ENCODE results near the gene CCNB1.

The CCNB1 gene

GRCh38 chr5:69148981-69149675 lies 17.8 kb upstream of the CCNB1 start:
- no peak for ATAC-seq (ENCODE audit: low read depth)
- Histone ChIP-seq H3K4me3 (ENCODE audit: severe bottlenecking) (no peak overlapping the region), H3K36me3 (ENCODE audit: low read depth) (no peaks in the 10 kb centered on the region), H3K27me3 (ENCODE audit: insufficient read depth, poor library complexity, severe bottlenecking) (no peaks in the 10 kb centered on the region), H3K27ac (ENCODE audit: poor library complexity, severe bottlenecking) (no peak overlapping the region), H3K9me3 (ENCODE audit: severe bottlenecking) (no peaks in the 10 kb centered on the region), H3K4me1 (ENCODE audit: insufficient read depth, poor library complexity, severe bottlenecking) (no peaks in the 10 kb centered on the region)
- DNase-seq (ENCODE audit: low spot score) = no peak
- TF ChIP-seq CTCF (IDR thresholded peaks at IDR 0.05; ENCODE audit: poor library complexity, severe bottlenecking) = no peak

- Histone ChIP-seq H3K27ac (ENCODE audit: poor library complexity, severe bottlenecking) (no peak overlapping the region), H3K4me1 (ENCODE audit: insufficient read depth, poor library complexity, severe bottlenecking) (no peaks in the 10 kb centered on the region), H3K4me3 (ENCODE audit: severe bottlenecking) (no peak overlapping the region), H3K9me3 (ENCODE audit: severe bottlenecking) (no peaks in the 10 kb centered on the region), H3K36me3 (ENCODE audit: low read depth) (no peaks in the 10 kb centered on the region), H3K27me3 (ENCODE audit: insufficient read depth, poor library complexity, severe bottlenecking) (no peaks in the 10 kb centered on the region)
- DNase-seq (ENCODE audit: low spot score) (no peak), ATAC-seq (ENCODE audit: low read depth) (no peak)
- TF ChIP-seq CTCF (IDR thresholded peaks at IDR 0.05; ENCODE audit: poor library complexity, severe bottlenecking) = no peak
These were observed 17.3 kb upstream of the CCNB1 start for GRCh38 chr5:69149676-69150010.

GRCh38 chr5:69152731-69153130 lies 14.2 kb upstream of the CCNB1 start:
- no peak for DNase-seq (ENCODE audit: low spot score)
- Histone ChIP-seq H3K4me1 (ENCODE audit: insufficient read depth, poor library complexity, severe bottlenecking) (no peaks in the 10 kb centered on the region), H3K36me3 (ENCODE audit: low read depth) (no peaks in the 10 kb centered on the region), H3K9me3 (ENCODE audit: severe bottlenecking) (no peaks in the 10 kb centered on the region), H3K27me3 (ENCODE audit: insufficient read depth, poor library complexity, severe bottlenecking) (no peaks in the 10 kb centered on the region), H3K4me3 (ENCODE audit: severe bottlenecking) (no peak overlapping the region), H3K27ac (ENCODE audit: poor library complexity, severe bottlenecking) (no peak overlapping the region)
- TF ChIP-seq CTCF (IDR thresholded peaks at IDR 0.05; ENCODE audit: poor library complexity, severe bottlenecking) = no peak
- ATAC-seq (ENCODE audit: low read depth) = no peak

- H3K36me3 ChIP-seq (ENCODE audit: low read depth) = no peaks in the 10 kb centered on the region
- TF ChIP-seq CTCF (IDR thresholded peaks at IDR 0.05; ENCODE audit: poor library complexity, severe bottlenecking) = no peak
- no peak for ATAC-seq (ENCODE audit: low read depth)
These were observed 10.5 kb upstream of the CCNB1 start for GRCh38 chr5:69156456-69156855.

GRCh38 chr5:69158039-69158438 lies 8.9 kb upstream of the CCNB1 start:
- no peak overlapping the region for H3K27ac ChIP-seq (ENCODE audit: poor library complexity, severe bottlenecking)
- DNase-seq (ENCODE audit: low spot score) = no peak
- no peak for TF ChIP-seq CTCF (IDR thresholded peaks at IDR 0.05; ENCODE audit: poor library complexity, severe bottlenecking)
- ATAC-seq (ENCODE audit: low read depth) = no peak
- H3K36me3 ChIP-seq (ENCODE audit: low read depth) = no peaks in the 10 kb centered on the region
- no peak overlapping the region for H3K4me3 ChIP-seq (ENCODE audit: severe bottlenecking)
- H3K27me3 ChIP-seq (ENCODE audit: insufficient read depth, poor library complexity, severe bottlenecking) = no peaks in the 10 kb centered on the region
- no peaks in the 10 kb centered on the region for H3K9me3 ChIP-seq (ENCODE audit: severe bottlenecking)
- no peaks in the 10 kb centered on the region for H3K4me1 ChIP-seq (ENCODE audit: insufficient read depth, poor library complexity, severe bottlenecking)

More at GRCh38 chr5:69156456-69156855, 10.5 kb upstream of the CCNB1 start:
- Histone ChIP-seq H3K9me3 (ENCODE audit: severe bottlenecking) (no peaks in the 10 kb centered on the region), H3K27me3 (ENCODE audit: insufficient read depth, poor library complexity, severe bottlenecking) (no peaks in the 10 kb centered on the region), H3K4me3 (ENCODE audit: severe bottlenecking) (no peak overlapping the region), H3K4me1 (ENCODE audit: insufficient read depth, poor library complexity, severe bottlenecking) (no peaks in the 10 kb centered on the region), H3K27ac (ENCODE audit: poor library complexity, severe bottlenecking) (no peak overlapping the region)
- DNase-seq (ENCODE audit: low spot score) = no peak

Measured in RWPE2 (cell line).